IMR-90 (cell line): ENCODE data around the gene TGFB1.

Experiments
- CTCF ChIP-seq: conservative IDR thresholded peaks from 2 replicates; pipeline ENCODE4 v1.5.1; 2012; ENCODE audit warnings: mild to moderate bottlenecking, low read depth, low read length, improper control_type of control experiment
- RCOR1 ChIP-seq: IDR thresholded peaks from 2 replicates; pipeline ENCODE4 v1.6.1; 2012; ENCODE audit warnings: mild to moderate bottlenecking, low read length, improper control_type of control experiment; ENCODE audit not compliant: insufficient replicate concordance

DNA sequence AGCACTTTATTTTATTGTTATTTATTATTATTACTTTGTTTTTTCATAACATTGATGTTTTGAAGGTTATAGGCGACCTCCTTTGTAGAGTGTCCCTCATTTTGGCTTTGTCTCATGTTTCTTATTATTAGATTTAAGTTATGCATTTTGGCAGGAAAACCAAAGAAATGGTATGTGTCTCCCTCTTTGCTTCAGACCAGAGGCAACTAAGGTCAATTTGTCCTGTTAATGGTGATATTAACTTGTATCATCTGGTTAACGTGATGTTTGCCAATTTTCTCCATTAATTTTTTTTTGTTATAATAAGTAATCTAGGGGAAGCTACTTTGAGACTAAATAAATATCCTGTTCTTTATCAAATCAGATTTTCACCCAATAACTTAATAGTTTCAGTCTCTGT is 18.8 kb upstream of the TGFB1 start:
- TF ChIP-seq CTCF (no peak), RCOR1 (no peak)
